ENCODE measurements around the gene CCDC38.

Gene CCDC38

DNA sequence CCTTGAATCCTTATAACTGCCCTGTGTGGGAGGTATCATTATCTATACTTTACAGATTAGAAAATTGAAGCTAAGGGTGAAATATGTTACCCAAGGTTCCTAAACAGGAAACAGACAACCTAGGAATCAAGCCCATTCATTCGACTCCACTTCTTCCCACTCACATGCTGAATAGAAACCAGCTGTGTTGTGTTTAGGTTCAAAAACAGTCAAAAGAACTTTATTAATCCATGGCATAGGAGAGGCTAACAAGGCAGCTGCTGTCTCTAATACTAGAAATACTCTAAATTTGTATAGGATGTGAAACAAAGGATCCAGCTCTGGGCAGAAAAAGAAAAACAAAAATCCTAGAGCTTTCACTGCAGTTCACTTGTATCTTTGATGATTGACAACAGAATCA is 10.6 kb upstream of the CCDC38 start:
- in situ Hi-C loops (cut with HindIII; ENCODE audit: low sequenced_read_pairs), result no loop called here
- TF ChIP-seq, protein P1, sequence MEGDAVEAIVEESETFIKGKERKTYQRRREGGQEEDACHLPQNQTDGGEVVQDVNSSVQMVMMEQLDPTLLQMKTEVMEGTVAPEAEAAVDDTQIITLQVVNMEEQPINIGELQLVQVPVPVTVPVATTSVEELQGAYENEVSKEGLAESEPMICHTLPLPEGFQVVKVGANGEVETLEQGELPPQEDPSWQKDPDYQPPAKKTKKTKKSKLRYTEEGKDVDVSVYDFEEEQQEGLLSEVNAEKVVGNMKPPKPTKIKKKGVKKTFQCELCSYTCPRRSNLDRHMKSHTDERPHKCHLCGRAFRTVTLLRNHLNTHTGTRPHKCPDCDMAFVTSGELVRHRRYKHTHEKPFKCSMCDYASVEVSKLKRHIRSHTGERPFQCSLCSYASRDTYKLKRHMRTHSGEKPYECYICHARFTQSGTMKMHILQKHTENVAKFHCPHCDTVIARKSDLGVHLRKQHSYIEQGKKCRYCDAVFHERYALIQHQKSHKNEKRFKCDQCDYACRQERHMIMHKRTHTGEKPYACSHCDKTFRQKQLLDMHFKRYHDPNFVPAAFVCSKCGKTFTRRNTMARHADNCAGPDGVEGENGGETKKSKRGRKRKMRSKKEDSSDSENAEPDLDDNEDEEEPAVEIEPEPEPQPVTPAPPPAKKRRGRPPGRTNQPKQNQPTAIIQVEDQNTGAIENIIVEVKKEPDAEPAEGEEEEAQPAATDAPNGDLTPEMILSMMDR (IDR thresholded peaks at IDR 0.05; ENCODE audit: low read depth, low read length), result no peak
- no peak overlapping the region for H3K4me3 ChIP-seq (ENCODE audit: low read depth, low read length)
- DNase-seq (ENCODE audit: low read depth, low spot score), result no peak

DNA sequence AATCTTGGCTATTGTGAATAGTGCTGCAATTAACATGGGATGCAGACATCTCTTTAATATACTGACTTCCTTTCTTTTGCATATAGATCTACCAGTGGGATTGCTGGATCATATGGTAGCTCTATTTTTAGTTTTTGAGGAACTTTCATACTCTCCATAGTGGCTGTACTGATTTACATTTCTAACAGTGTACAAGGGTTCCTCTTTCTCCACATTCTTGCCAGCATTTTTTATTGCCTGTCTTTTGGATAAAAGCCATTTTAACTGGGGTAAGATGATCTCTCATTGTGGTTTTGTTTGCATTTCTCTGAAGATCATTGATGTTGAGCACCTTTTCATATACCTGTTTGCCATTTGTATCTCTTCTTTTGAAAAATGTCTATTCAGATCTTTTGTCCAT is 9.1 kb upstream of the CCDC38 start:
- in situ Hi-C loops (cut with HindIII; ENCODE audit: low sequenced_read_pairs), result no loop called here
- H3K4me3 ChIP-seq (ENCODE audit: low read depth, low read length), result no peak overlapping the region
- no peak for DNase-seq (ENCODE audit: low read depth, low spot score)
- TF ChIP-seq, protein P1 (IDR thresholded peaks at IDR 0.05; ENCODE audit: low read depth, low read length), result no peak

GRCh38 chr12:95949477-95950206 is 7.2 kb upstream of the CCDC38 start:
- no peak for DNase-seq (ENCODE audit: low read depth, low spot score)
- H3K4me3 ChIP-seq (ENCODE audit: low read depth, low read length), result no peak overlapping the region
- in situ Hi-C loops (cut with HindIII; ENCODE audit: low sequenced_read_pairs), result no loop called here
- TF ChIP-seq, protein P1 (IDR thresholded peaks at IDR 0.05; ENCODE audit: low read depth, low read length), result no peak

GRCh38 chr12:95944108-95944704 is 1.8 kb upstream of the CCDC38 start:
- in situ Hi-C loops (cut with HindIII; ENCODE audit: low sequenced_read_pairs), result no loop called here
- TF ChIP-seq, protein P1 (IDR thresholded peaks at IDR 0.05; ENCODE audit: low read depth, low read length), result no peak
- no peak overlapping the region for H3K4me3 ChIP-seq (ENCODE audit: low read depth, low read length)
- no peak for DNase-seq (ENCODE audit: low read depth, low spot score)

GRCh38 chr12:95943330-95943842 is 972 bp upstream of the CCDC38 start, which contains the start of gene AMDHD1:
AMDHD1 (plus strand) TSS chr12:95943331; CDS start chr12:95943399, 68 bp downstream.
- TF ChIP-seq, protein P1 (IDR thresholded peaks at IDR 0.05; ENCODE audit: low read depth, low read length), result no peak
- H3K4me3 ChIP-seq (ENCODE audit: low read depth, low read length), result peak within 1 kb of the TSS; percentile 62
- in situ Hi-C loops (cut with HindIII; ENCODE audit: low sequenced_read_pairs), result no loop called here
- DNase-seq (ENCODE audit: low read depth, low spot score), result peak; percentile 42

GRCh38 chr12:95942101-95942523 is 302 bp downstream of the CCDC38 start:
- TF ChIP-seq, protein P1 (IDR thresholded peaks at IDR 0.05; ENCODE audit: low read depth, low read length), result no peak
- in situ Hi-C loops (cut with HindIII; ENCODE audit: low sequenced_read_pairs), result no loop called here
- peak; percentile 3 for DNase-seq (ENCODE audit: low read depth, low spot score)
- peak overlapping the region; percentile 62 for H3K4me3 ChIP-seq (ENCODE audit: low read depth, low read length)

Measured in astrocyte of the spinal cord (primary cell).